Panc1 (cell line): Measurements from ENCODE around the gene CLP1.

Experiments
- POLR2AphosphoS5 ChIP-seq: IDR thresholded peaks from 2 replicates; pipeline ENCODE4 v1.6.1; 2012; ENCODE audit warnings: mild to moderate bottlenecking, low read depth, low read length, moderate library complexity
- SIN3A ChIP-seq: IDR thresholded peaks from 2 replicates; pipeline ENCODE4 v1.6.1; 2012; ENCODE audit warnings: low read depth, mild to moderate bottlenecking, low read length, moderate library complexity, borderline replicate concordance; ENCODE audit not compliant: insufficient read depth
- TCF7L2 ChIP-seq: IDR thresholded peaks from 2 replicates; pipeline ENCODE4 v1.6.1; 2011; ENCODE audit warnings: mild to moderate bottlenecking, low read depth, low read length, inconsistent platforms
- TF ChIP-seq, protein P1 (sequence below): fragments of 450-650 bp; IDR thresholded peaks from 2 replicates; pipeline ENCODE4 v1.5.1; 2017; ENCODE audit warnings: mild to moderate bottlenecking
- TF ChIP-seq, protein P2 (sequence below), 2 experiments: IDR thresholded peaks; 2 replicates each; pipeline ENCODE4 v1.6.1; 2011 to 2012; ENCODE audit warnings: low read depth in 2 of 2, control low read depth in 1 of 2, low read length in 1 of 2, mild to moderate bottlenecking in 1 of 2, moderate library complexity in 1 of 2; ENCODE audit not compliant: insufficient read depth in 1 of 2

DNA sequence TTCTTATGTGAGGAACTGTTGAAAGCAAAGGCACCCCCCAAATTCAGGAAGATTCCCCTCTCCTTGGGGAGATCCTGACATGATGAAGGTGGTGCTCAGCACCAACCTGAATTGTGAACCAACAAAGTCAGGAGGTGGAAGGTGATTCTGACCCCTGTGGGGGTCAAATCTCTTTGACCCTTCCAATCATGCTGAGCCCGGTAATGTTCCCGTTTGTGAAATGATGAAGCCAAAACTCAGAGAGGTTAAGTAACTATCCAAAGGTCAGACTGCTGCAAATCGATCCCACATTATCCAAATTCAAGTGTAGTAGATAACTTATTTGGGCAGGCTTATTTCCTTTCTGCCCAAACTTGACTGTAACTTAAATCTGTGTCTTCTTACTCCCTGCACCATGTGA lies 41.0 kb upstream of the CLP1 start:
- TF ChIP-seq, protein P1, sequence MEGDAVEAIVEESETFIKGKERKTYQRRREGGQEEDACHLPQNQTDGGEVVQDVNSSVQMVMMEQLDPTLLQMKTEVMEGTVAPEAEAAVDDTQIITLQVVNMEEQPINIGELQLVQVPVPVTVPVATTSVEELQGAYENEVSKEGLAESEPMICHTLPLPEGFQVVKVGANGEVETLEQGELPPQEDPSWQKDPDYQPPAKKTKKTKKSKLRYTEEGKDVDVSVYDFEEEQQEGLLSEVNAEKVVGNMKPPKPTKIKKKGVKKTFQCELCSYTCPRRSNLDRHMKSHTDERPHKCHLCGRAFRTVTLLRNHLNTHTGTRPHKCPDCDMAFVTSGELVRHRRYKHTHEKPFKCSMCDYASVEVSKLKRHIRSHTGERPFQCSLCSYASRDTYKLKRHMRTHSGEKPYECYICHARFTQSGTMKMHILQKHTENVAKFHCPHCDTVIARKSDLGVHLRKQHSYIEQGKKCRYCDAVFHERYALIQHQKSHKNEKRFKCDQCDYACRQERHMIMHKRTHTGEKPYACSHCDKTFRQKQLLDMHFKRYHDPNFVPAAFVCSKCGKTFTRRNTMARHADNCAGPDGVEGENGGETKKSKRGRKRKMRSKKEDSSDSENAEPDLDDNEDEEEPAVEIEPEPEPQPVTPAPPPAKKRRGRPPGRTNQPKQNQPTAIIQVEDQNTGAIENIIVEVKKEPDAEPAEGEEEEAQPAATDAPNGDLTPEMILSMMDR: no peak
- TF ChIP-seq POLR2AphosphoS5: no peak
- TF ChIP-seq, protein P2, sequence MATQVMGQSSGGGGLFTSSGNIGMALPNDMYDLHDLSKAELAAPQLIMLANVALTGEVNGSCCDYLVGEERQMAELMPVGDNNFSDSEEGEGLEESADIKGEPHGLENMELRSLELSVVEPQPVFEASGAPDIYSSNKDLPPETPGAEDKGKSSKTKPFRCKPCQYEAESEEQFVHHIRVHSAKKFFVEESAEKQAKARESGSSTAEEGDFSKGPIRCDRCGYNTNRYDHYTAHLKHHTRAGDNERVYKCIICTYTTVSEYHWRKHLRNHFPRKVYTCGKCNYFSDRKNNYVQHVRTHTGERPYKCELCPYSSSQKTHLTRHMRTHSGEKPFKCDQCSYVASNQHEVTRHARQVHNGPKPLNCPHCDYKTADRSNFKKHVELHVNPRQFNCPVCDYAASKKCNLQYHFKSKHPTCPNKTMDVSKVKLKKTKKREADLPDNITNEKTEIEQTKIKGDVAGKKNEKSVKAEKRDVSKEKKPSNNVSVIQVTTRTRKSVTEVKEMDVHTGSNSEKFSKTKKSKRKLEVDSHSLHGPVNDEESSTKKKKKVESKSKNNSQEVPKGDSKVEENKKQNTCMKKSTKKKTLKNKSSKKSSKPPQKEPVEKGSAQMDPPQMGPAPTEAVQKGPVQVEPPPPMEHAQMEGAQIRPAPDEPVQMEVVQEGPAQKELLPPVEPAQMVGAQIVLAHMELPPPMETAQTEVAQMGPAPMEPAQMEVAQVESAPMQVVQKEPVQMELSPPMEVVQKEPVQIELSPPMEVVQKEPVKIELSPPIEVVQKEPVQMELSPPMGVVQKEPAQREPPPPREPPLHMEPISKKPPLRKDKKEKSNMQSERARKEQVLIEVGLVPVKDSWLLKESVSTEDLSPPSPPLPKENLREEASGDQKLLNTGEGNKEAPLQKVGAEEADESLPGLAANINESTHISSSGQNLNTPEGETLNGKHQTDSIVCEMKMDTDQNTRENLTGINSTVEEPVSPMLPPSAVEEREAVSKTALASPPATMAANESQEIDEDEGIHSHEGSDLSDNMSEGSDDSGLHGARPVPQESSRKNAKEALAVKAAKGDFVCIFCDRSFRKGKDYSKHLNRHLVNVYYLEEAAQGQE (IDR thresholded peaks at IDR 0.05; ENCODE audit: insufficient read depth in 1 of 2, low read depth in 2 of 2, low read length in 1 of 2): no peak
- TF ChIP-seq SIN3A: no peak
- no peak for TF ChIP-seq TCF7L2
